HG02798 (cell line): ENCODE data around the gene ERBB2.

ENCODE experiments used
- ATAC-seq: cut with Tn5 transposase; IDR thresholded peaks from one replicate; pipeline ENCODE4 v1.9.1; 2021; ENCODE audit warnings: mild to moderate bottlenecking; ENCODE audit not compliant: unreplicated experiment, poor library complexity

The ERBB2 gene

DNA sequence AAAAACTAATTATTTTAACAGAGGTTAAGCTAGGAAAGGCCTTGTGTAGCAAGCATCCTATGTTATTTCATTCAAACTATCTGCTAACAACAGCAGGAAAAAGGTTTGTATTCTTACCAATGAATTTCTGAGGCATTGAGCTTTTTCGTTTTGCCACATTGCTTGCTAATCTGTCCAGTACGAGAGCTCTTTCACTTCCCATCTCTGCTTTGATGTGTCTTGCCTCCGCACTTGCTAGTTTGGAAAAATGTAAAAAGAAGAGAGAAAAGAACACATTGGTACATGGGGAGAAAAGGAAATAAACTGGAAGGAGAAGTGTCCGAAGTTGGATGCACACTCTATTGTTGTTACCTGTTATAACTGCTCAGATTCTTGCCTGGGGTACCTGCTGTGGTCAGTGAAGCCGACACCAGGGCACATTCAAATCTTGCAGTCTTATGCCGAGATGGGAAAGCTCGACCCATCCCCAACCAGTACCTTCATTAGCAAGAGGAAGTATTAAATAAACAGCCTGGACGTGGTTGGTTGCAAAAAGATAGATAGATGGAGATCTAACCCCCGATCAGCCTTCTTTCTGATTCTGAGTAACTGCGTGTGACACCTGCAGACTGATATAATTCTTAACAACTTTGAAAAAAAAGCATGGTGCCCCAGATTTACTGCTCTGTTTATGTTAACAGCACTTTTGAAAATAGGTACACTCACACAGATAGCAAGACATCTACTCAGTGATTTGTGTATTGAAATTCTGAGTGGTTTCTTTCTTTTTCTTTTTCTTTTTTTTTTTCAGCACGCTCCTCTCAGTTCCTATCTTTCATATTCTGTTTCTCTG is 77.9 kb downstream of the ERBB2 start:
- peak; percentile 64 for ATAC-seq
